H1 (cell line): ENCODE measurements around the gene PRRT1B. TPM values are rescaled to one million over a fixed set of nuclear protein-coding genes. Genes with fewer than 3 reads are reported as not detected.
A peak's percentile ranks its signal among the peaks of the same experiment; 100 is the strongest.

Experiments
- CTCF ChIA-PET: fragments of 300-600 bp; sonication (Branson Sonifier 250); formaldehyde crosslinking; loops from one replicate; lab custom pipeline; 2021; ENCODE audit not compliant: partially characterized antibody; lab: Charles Lee
- POLR2A ChIA-PET: fragments of 300-600 bp; sonication (Branson Sonifier 250); formaldehyde crosslinking; loops from one replicate; lab custom pipeline; 2021; ENCODE audit warnings: inconsistent platforms; ENCODE audit not compliant: partially characterized antibody; lab: Charles Lee
- DNase-seq, 2 experiments: peaks; one replicate each; pipeline versions ENCODE4 v3.0.0 to v3.0.0-alpha.2; 2010 to 2022; ENCODE audit warnings: low spot score in 2 of 2, low read depth in 1 of 2, mixed read lengths in 1 of 2
- FAIRE-seq: peaks from 2 replicates; lab custom pipeline; 2011; peaks lifted over from hg19 to GRCh38; lab: Jason Lieb, UNC
- H2AFZ ChIP-seq: 2 replicates; pipeline ENCODE4 v1.8.1; 2012; ENCODE audit warnings: low read length, inconsistent platforms
- H2AK5ac ChIP-seq: 2 replicates; pipeline ENCODE4 v1.6.1; 2013; ENCODE audit warnings: low read depth, low read length
- H2BK120ac ChIP-seq: replicated peaks from 2 replicates; pipeline ENCODE3; 2013; ENCODE audit warnings: low read depth, low read length, inconsistent platforms
- H2BK12ac ChIP-seq: 2 replicates; pipeline ENCODE4 v1.6.1; 2013; ENCODE audit warnings: low read depth, low read length
- H2BK15ac ChIP-seq: 2 replicates; pipeline ENCODE4 v1.6.1; 2013; ENCODE audit warnings: low read length
- H2BK20ac ChIP-seq: 2 replicates; pipeline ENCODE4 v1.6.1; 2013; ENCODE audit warnings: low read length
- H2BK5ac ChIP-seq: 2 replicates; pipeline ENCODE4 v1.6.1; 2013; ENCODE audit warnings: low read depth, low read length
- H3K14ac ChIP-seq: 2 replicates; pipeline ENCODE4 v1.6.1; 2013; ENCODE audit warnings: inconsistent platforms; ENCODE audit not compliant: insufficient read length
- H3K18ac ChIP-seq: 2 replicates; pipeline ENCODE4 v1.6.1; 2013; ENCODE audit warnings: low read length; ENCODE audit errors: extremely low read depth
- H3K23ac ChIP-seq: 2 replicates; pipeline ENCODE4 v1.6.1; 2013; ENCODE audit warnings: inconsistent platforms; ENCODE audit not compliant: insufficient read length
- H3K23me2 ChIP-seq: 2 replicates; pipeline ENCODE4 v1.6.1; 2013; ENCODE audit warnings: low read depth, low read length
- H3K27ac ChIP-seq: 2 replicates; pipeline ENCODE4 v1.6.1; 2011; ENCODE audit warnings: low read depth, low read length, inconsistent platforms
- H3K27me3 ChIP-seq, 4 experiments: replicated peaks in 1 of 4; 1 replicate in 1 of 4; 2 replicates in 3 of 4; pipeline versions ENCODE4 v1.6.1 to v1.8.1; 2011 to 2013; ENCODE audit warnings: low read length in 3 of 4, mild to moderate bottlenecking in 3 of 4, inconsistent platforms in 2 of 4, mixed read lengths in 2 of 4, moderate library complexity in 1 of 4; ENCODE audit not compliant: control insufficient read depth in 3 of 4, insufficient read depth in 3 of 4; ENCODE audit errors: extremely low read depth in 1 of 4
- H3K36me3 ChIP-seq, 4 experiments: 2 replicates each; pipeline versions ENCODE4 v1.6.1 to v1.8.1; 2011 to 2013; ENCODE audit warnings: mild to moderate bottlenecking in 4 of 4, low read length in 3 of 4, moderate library complexity in 2 of 4, control low read depth in 1 of 4, inconsistent platforms in 1 of 4; ENCODE audit not compliant: insufficient read depth in 4 of 4, control insufficient read depth in 2 of 4
- H3K4ac ChIP-seq: replicated peaks from 2 replicates; pipeline ENCODE3; 2013; ENCODE audit warnings: low read length, low read depth, mixed read lengths, inconsistent platforms; ENCODE audit not compliant: insufficient read length
- H3K4me1 ChIP-seq, 4 experiments: replicated peaks in 1 of 4; 1 replicate in 1 of 4; 2 replicates in 3 of 4; pipeline versions ENCODE4 v1.6.1 to v1.8.1; 2011 to 2013; ENCODE audit warnings: low read length in 3 of 4, inconsistent platforms in 2 of 4, mixed read lengths in 1 of 4; ENCODE audit not compliant: insufficient read depth in 4 of 4, control insufficient read depth in 3 of 4
- H3K4me2 ChIP-seq, 2 experiments: 2 replicates each; pipeline versions ENCODE4 v1.6.1 to v1.8.1; 2011 to 2013; ENCODE audit warnings: low read depth in 2 of 2, low read length in 2 of 2, control low read depth in 1 of 2, inconsistent platforms in 1 of 2, mild to moderate bottlenecking in 1 of 2; ENCODE audit not compliant: insufficient read depth in 1 of 2
- H3K4me3 ChIP-seq, 4 experiments: fragments of 200-600, 300-600 bp in 1 of 4; sonication (generic), shearing (Covaris generic), sonication (Bioruptor Twin) in 1 of 4; 2 replicates each; pipeline versions ENCODE4 v1.5.1 to v1.8.1; 2011 to 2016; ENCODE audit warnings: low read length in 4 of 4, low read depth in 3 of 4, control low read depth in 2 of 4, inconsistent platforms in 2 of 4, mild to moderate bottlenecking in 2 of 4, mixed read lengths in 1 of 4, moderate library complexity in 1 of 4; ENCODE audit not compliant: insufficient read depth in 2 of 4; ENCODE audit errors: extremely low read depth in 1 of 4
- H3K56ac ChIP-seq: replicated peaks from 2 replicates; pipeline ENCODE3; 2013; ENCODE audit warnings: low read depth, mild to moderate bottlenecking, mixed read lengths, low read length, inconsistent platforms; ENCODE audit not compliant: insufficient read length
- H3K79me1 ChIP-seq: 2 replicates; pipeline ENCODE4 v1.6.1; 2013; ENCODE audit warnings: low read depth, low read length, control low read depth
- H3K79me2 ChIP-seq, 2 experiments: 2 replicates each; pipeline versions ENCODE4 v1.6.1 to v1.8.1; 2012 to 2013; ENCODE audit warnings: low read length in 2 of 2, mild to moderate bottlenecking in 2 of 2, inconsistent platforms in 1 of 2; ENCODE audit not compliant: insufficient read depth in 2 of 2, control insufficient read depth in 1 of 2
- H3K9ac ChIP-seq, 4 experiments: replicated peaks in 1 of 4; 1 replicate in 1 of 4; 2 replicates in 3 of 4; pipeline versions ENCODE4 v1.6.1 to v1.8.1; 2011 to 2013; ENCODE audit warnings: low read depth in 3 of 4, low read length in 3 of 4, control low read depth in 2 of 4, mild to moderate bottlenecking in 2 of 4, moderate library complexity in 2 of 4, inconsistent platforms in 1 of 4; ENCODE audit errors: extremely low read depth in 1 of 4
- H3K9me3 ChIP-seq, 2 experiments: 2 replicates each; pipeline versions ENCODE4 v1.6.1 to v1.8.1; 2012 to 2013; ENCODE audit warnings: mild to moderate bottlenecking in 2 of 2, moderate library complexity in 2 of 2, control low read depth in 1 of 2, inconsistent platforms in 1 of 2, low read depth in 1 of 2, low read length in 1 of 2, mixed read lengths in 1 of 2; ENCODE audit not compliant: insufficient read depth in 2 of 2
- H4K20me1 ChIP-seq, 2 experiments: replicated peaks in 1 of 2; 2 replicates each; pipeline versions ENCODE3 to v1.8.1; 2011 to 2013; ENCODE audit warnings: inconsistent platforms in 2 of 2, low read length in 2 of 2, mild to moderate bottlenecking in 1 of 2; ENCODE audit not compliant: insufficient read depth in 2 of 2, control insufficient read depth in 1 of 2
- H4K5ac ChIP-seq: 2 replicates; pipeline ENCODE4 v1.6.1; 2013; ENCODE audit warnings: low read length, low read depth, mixed read lengths, inconsistent platforms; ENCODE audit not compliant: insufficient read length
- H4K8ac ChIP-seq: 2 replicates; pipeline ENCODE4 v1.8.0; 2013; ENCODE audit warnings: mild to moderate bottlenecking, moderate library complexity, low read length, inconsistent platforms; ENCODE audit not compliant: insufficient read depth; ENCODE audit errors: extremely low read depth
- H4K91ac ChIP-seq: replicated peaks from 2 replicates; pipeline ENCODE3; 2013; ENCODE audit warnings: low read length, mixed read lengths, inconsistent platforms; ENCODE audit not compliant: insufficient read length
- CHD2 ChIP-seq: IDR thresholded peaks from 2 replicates; pipeline ENCODE4 v1.6.1; 2012; ENCODE audit warnings: low read length, improper control_type of control experiment
- GTF2F1 ChIP-seq: IDR thresholded peaks from 2 replicates; pipeline ENCODE4 v1.6.1; 2012; ENCODE audit warnings: low read depth, low read length, improper control_type of control experiment, borderline replicate concordance
- NRF1 ChIP-seq: IDR thresholded peaks from 2 replicates; pipeline ENCODE4 v1.6.1; 2011; ENCODE audit warnings: mild to moderate bottlenecking, low read depth, low read length, improper control_type of control experiment
- SIX5 ChIP-seq: IDR thresholded peaks from 2 replicates; pipeline ENCODE4 v1.6.1; 2011; ENCODE audit warnings: mild to moderate bottlenecking, low read depth, low read length
- SP2 ChIP-seq: IDR thresholded peaks from 2 replicates; pipeline ENCODE4 v1.6.1; 2012; ENCODE audit warnings: mild to moderate bottlenecking, low read length, inconsistent platforms
- TCF12 ChIP-seq: IDR thresholded peaks from 2 replicates; pipeline ENCODE4 v1.6.1; 2011; ENCODE audit warnings: low read depth, mild to moderate bottlenecking, low read length
- YY1 ChIP-seq: IDR thresholded peaks from 2 replicates; pipeline ENCODE4 v1.6.1; 2011; ENCODE audit warnings: low read depth, mild to moderate bottlenecking, low read length
- WGBS, 2 experiments: shearing (Covaris generic) in 1 of 2; methylation state at CpG; one replicate each; pipeline versions ENCODE4 v1.1.6 to v1.1.7; 2013 to 2015; ENCODE audit warnings: low lambda C conversion rate in 2 of 2, mixed read lengths in 2 of 2, inconsistent platforms in 1 of 2, low coverage in 1 of 2, missing lambda C conversion rate in 1 of 2; ENCODE audit not compliant: insufficient replicate concordance in 2 of 2, insufficient coverage in 1 of 2, insufficient read length in 1 of 2; ENCODE audit errors: extremely low coverage in 1 of 2, missing lambda C conversion rate in 1 of 2; 5-methylcytosine and 5-hydroxymethylcytosine counted together
- polyA plus RNA-seq, 7 experiments: library from polyadenylated mRNA; depleted of rRNA in 3 of 7; stranded (reverse) in 5 of 7; unstranded in 2 of 7; fragments of >200 nt in 5 of 7; fragments of 200-250 nt in 2 of 7; gene quantifications; 1 replicate in 5 of 7; 2 replicates in 1 of 7; 4 replicates in 1 of 7; pipeline versions ENCODE4 v1.2.1 to v1.2.3, GENCODE V29; 2011 to 2013; ENCODE audit warnings: missing spikeins in 2 of 7, mixed read lengths in 2 of 7
- total RNA-seq: library from RNA; stranded (reverse); fragmentation: NEBNext Ultra II Directional; extraction: Animal tissue kit (Norgen Biotek cat#: 25700); gene quantifications from 2 replicates; pipeline ENCODE4 v1.2.1, GENCODE V29; 2021
- TF ChIP-seq, protein P1 (sequence below): IDR thresholded peaks from 2 replicates; pipeline ENCODE4 v1.6.1; 2012; ENCODE audit warnings: inconsistent platforms
- TF ChIP-seq, protein P2 (sequence below): IDR thresholded peaks from 2 replicates; pipeline ENCODE4 v1.6.1; 2011; ENCODE audit warnings: low read depth, mild to moderate bottlenecking, low read length; ENCODE audit not compliant: insufficient read depth

PRRT1B gene
- total and polyA plus RNA-seq, 2 of the 8 experiments (the other 6 are each of a cell fraction or from before 2014, with no cell fraction given): 0.30 to 1.2 TPM

DNA sequence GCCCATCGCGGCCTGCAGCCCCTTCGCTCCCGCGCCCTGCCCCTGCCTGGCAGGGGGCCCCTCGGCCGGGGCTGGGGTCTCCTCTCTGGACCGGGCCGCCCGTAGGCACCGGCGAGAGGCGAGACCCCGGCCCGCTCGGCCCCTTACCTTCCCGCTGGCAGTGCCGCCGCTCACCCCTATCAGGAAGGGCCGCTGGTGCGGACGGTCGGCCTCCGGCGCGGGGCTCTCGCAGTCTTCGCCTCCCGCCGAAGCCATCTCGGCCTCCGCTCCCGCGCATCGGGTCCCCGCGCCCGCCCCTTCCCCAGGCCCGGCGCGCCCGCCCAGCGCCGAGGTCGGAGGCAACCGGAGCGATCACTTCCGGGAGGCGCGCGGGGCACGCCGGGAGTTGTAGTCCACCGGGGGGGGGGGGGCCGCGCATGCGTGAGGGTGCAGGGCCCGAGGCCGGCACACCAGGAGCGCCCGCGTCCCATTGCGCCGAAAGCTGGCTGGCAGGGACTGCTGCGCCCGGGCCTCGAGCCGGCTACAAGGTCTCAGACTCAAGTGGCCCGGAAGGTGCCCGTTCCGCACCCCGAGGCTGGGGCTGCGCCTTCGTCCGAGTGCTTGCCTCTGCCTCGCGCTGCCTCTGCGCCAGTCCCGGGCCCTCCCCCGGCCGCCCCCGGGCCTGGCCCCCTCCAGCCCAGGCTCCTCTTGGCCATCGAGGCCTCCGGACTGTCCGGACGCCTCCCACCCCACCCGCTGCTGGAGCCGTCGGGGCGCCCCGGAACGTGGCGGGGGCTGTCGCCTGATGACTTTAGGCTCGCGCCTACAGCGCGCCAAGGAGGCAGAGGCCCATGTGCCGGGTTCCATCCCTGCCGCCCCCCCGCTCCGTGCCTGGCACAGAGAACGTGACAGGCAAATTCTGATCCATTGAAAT, 14.1 kb upstream of the PRRT1B start, which contains the start of gene UCK1:
TSS of gene UCK1 (minus strand) at position 344 of the 913 bp plus-strand sequence. CDS start at position 255, 89 bp downstream.
- H3K4me3 ChIP-seq: peak within 1 kb of the TSS; percentile 65 to 92 (median 72)
- H3K23me2 ChIP-seq: peaks cover 5% of the 10 kb centered on the region; the same call in 1 of the 2 replicates
- peaks cover 12 to 19% (median 18%) of the 10 kb centered on the region in 4 experiments; a peak in 7 of 8 replicates for H3K36me3 ChIP-seq
- H3K14ac ChIP-seq: no peak within 1 kb of the TSS
- no peak within 1 kb of the TSS for H2AFZ ChIP-seq
- H2BK12ac ChIP-seq: no peak within 1 kb of the TSS
- 18% methylated on average over 49 of the region's 103 CpGs; no CpG with 5 or more reads in 1 of the 2 experiments for WGBS, 2 experiments
- peak within 1 kb of the TSS; percentile 35; the same call in 1 of the 2 replicates for H4K8ac ChIP-seq
- no peak within 1 kb of the TSS for H3K23ac ChIP-seq
- H3K4me2 ChIP-seq: peak within 1 kb of the TSS; percentile 74 to 98
- FAIRE-seq (no peak), DNase-seq (peak; percentile 49 to 86)
- no peak within 1 kb of the TSS for H2BK120ac ChIP-seq
- H3K79me1 ChIP-seq: 0 out of 2 replicates have a peak, but pooled peaks cover 4% of the 10 kb centered on the region
- peaks cover 0 to 4% of the 10 kb centered on the region in 2 experiments for H4K20me1 ChIP-seq
- H3K27me3 ChIP-seq: no peaks in the 10 kb centered on the region
- CTCF ChIA-PET: no interaction called here
- H2BK20ac ChIP-seq: 0 out of 2 replicates have a peak within 1 kb of the TSS, but pooled peaks have one; percentile 6
- no peak within 1 kb of the TSS for H4K91ac ChIP-seq
- peak within 1 kb of the TSS; percentile 6 for H3K4ac ChIP-seq
- H3K9me3 ChIP-seq: no peaks in the 10 kb centered on the region
- peak within 1 kb of the TSS; percentile 58 to 94 (median 68); a peak in 6 of 7 replicates for H3K9ac ChIP-seq
- POLR2A ChIA-PET: interaction anchor here (0.6 to 1.6 kb wide), 5 partner anchors 11 to 128 kb away, joined by 3 to 7 read pairs (median 4); partner anchors contain the start of gene PRRT1B
- H4K5ac ChIP-seq: no peak within 1 kb of the TSS
- H3K56ac ChIP-seq: peak within 1 kb of the TSS; percentile 39
- no peak within 1 kb of the TSS; the same call in 1 of the 2 replicates for H3K18ac ChIP-seq
- H2BK15ac ChIP-seq: no peak within 1 kb of the TSS
- peaks cover 0 to 6% of the 10 kb centered on the region in 2 experiments; a peak in 1 of 4 replicates for H3K79me2 ChIP-seq
- no peak within 1 kb of the TSS; the same call in 1 of the 2 replicates for H3K27ac ChIP-seq
- H2BK5ac ChIP-seq: no peak within 1 kb of the TSS
- no peak within 1 kb of the TSS for H2AK5ac ChIP-seq
- H3K4me1 ChIP-seq: peaks cover 0 to 8% (median 4%) of the 10 kb centered on the region in 4 experiments; a peak in 6 of 7 replicates
- peak; percentile 56; the same call in 1 of the 2 replicates for TF ChIP-seq SIX5
- TF ChIP-seq NRF1: peak; percentile 58
- TF ChIP-seq, protein P1, sequence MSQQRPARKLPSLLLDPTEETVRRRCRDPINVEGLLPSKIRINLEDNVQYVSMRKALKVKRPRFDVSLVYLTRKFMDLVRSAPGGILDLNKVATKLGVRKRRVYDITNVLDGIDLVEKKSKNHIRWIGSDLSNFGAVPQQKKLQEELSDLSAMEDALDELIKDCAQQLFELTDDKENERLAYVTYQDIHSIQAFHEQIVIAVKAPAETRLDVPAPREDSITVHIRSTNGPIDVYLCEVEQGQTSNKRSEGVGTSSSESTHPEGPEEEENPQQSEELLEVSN: peak; percentile 42; the same call in 1 of the 2 replicates
- peak; percentile 21; the same call in 1 of the 2 replicates for TF ChIP-seq CHD2
- no peak for TF ChIP-seq SP2
- TF ChIP-seq YY1: no peak
- no peak for TF ChIP-seq TCF12
- TF ChIP-seq, protein P2, sequence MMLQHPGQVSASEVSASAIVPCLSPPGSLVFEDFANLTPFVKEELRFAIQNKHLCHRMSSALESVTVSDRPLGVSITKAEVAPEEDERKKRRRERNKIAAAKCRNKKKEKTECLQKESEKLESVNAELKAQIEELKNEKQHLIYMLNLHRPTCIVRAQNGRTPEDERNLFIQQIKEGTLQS: 0 out of 2 replicates have a peak, but pooled peaks have one; percentile 2
- no peak for TF ChIP-seq GTF2F1
